ENCODE results near the gene MGMT. TPM values are rescaled to one million over a fixed set of nuclear protein-coding genes. Genes with fewer than 3 reads are reported as not detected.

MGMT gene
- total and polyA plus RNA-seq, 8 donors: 1.2 to 37.8 (median 21.3) TPM

DNA sequence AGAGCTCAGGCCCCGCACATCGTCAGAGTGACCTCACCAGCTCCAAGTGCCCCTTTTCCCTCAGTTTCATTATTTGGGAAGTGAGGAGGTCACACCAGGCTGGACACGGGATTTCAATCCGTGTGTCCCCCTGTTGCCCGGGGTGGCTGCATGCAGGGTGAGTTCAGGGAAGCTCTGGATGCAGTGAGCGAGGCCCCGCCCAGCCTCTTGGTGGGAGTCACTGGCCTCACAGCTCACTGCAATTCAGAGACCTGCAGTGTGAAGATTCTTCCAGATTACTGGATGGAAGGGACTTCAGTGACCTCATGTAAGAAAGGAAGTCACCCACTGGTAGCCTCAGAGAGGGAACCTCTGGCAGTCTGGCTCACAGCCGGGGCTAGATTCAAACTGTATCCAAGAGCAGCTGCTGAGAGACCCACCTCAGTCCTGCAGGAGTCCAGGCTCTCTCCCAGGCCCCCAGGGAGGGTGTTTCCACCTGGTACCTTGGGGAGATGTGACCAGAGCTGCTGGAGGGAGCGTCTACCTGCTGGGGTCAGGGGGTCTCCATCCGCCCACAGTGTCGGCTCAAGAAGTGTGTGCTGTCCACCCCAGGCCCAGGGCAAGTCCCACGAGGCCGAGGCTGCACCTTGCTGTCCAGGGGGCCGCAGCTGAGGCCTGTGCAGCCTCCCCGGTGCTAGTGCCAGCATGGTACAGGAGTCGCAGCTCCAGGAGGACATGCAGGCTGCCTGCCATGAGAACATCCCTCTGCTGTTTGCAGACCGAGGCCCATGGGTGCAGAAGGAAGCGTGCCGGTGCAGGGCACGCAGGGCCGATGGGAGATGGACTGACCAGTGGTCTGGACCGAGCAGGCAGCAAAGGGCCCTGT lies 54.4 kb downstream of the MGMT start:
- intact Hi-C loops (cut with DNase I; ENCODE audit: low total_unique reads): no loop called here
- no peak for TF ChIP-seq POLR2AphosphoS5 (IDR thresholded peaks at IDR 0.05)
- no peak for TF ChIP-seq POLR2A (IDR thresholded peaks at IDR 0.05)
- TF ChIP-seq EP300 (IDR thresholded peaks at IDR 0.05): no peak
- TF ChIP-seq, protein P1, sequence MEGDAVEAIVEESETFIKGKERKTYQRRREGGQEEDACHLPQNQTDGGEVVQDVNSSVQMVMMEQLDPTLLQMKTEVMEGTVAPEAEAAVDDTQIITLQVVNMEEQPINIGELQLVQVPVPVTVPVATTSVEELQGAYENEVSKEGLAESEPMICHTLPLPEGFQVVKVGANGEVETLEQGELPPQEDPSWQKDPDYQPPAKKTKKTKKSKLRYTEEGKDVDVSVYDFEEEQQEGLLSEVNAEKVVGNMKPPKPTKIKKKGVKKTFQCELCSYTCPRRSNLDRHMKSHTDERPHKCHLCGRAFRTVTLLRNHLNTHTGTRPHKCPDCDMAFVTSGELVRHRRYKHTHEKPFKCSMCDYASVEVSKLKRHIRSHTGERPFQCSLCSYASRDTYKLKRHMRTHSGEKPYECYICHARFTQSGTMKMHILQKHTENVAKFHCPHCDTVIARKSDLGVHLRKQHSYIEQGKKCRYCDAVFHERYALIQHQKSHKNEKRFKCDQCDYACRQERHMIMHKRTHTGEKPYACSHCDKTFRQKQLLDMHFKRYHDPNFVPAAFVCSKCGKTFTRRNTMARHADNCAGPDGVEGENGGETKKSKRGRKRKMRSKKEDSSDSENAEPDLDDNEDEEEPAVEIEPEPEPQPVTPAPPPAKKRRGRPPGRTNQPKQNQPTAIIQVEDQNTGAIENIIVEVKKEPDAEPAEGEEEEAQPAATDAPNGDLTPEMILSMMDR (IDR thresholded peaks at IDR 0.05): no peak
- H3K9me3 ChIP-seq: no peaks in the 10 kb centered on the region
- 88 to 100% (median 94%) methylated on average over 6 to 22 of the region's 22 CpGs for WGBS, 5 donors
- no peak for DNase-seq
- H3K4me3 ChIP-seq: no peak overlapping the region
- peaks cover 0 to 6% (median 0%) of the 10 kb centered on the region in 4 donors for H3K36me3 ChIP-seq
- no peak overlapping the region for H3K27ac ChIP-seq
- H3K4me1 ChIP-seq: peaks cover 0 to 26% (median 0%) of the 10 kb centered on the region in 4 donors
- H3K27me3 ChIP-seq: no peaks in the 10 kb centered on the region

DNA sequence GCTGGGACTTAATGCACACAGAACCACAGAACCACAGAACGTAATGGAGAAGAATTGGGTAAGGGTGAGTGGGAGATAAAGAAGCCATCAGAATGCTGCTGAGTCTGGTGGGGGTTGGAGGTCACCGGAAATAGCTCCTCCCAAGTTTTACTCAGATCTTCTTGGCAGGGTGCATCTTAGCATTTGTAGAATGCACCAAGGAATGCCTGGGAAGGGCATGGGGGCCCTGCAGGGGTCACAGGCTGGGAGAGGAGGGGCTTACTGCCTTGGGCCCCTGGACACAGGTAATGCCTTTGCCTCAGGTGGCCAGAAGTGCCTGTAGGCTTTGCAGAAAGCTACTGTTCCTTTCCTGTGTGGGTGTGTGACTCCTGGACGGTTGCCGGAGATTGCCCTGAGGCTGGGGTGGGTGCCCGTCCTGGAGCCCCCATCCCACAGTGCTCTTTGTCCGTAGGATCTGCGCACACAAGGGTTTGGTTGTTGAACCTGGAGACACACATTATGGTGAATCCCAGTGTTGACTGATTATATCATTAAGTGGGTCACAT lies 55.1 kb downstream of the MGMT start:
- 87 to 97% (median 90%) methylated on average over 5 to 7 of the region's 7 CpGs for WGBS, 5 donors
- Histone ChIP-seq H3K27me3 (no peaks in the 10 kb centered on the region), H3K27ac (no peak overlapping the region), H3K9me3 (no peaks in the 10 kb centered on the region), H3K4me1 (peaks cover 0 to 26% (median 0%) of the 10 kb centered on the region in 4 donors), H3K4me3 (no peak overlapping the region), H3K36me3 (peaks cover 0 to 6% (median 3%) of the 10 kb centered on the region in 4 donors)
- intact Hi-C loops (cut with DNase I; ENCODE audit: low total_unique reads): no loop called here
- TF ChIP-seq POLR2AphosphoS5 (IDR thresholded peaks at IDR 0.05) (no peak), EP300 (IDR thresholded peaks at IDR 0.05) (no peak), POLR2A (IDR thresholded peaks at IDR 0.05) (no peak)
- TF ChIP-seq, protein P1 (IDR thresholded peaks at IDR 0.05): no peak
- no peak for DNase-seq

DNA sequence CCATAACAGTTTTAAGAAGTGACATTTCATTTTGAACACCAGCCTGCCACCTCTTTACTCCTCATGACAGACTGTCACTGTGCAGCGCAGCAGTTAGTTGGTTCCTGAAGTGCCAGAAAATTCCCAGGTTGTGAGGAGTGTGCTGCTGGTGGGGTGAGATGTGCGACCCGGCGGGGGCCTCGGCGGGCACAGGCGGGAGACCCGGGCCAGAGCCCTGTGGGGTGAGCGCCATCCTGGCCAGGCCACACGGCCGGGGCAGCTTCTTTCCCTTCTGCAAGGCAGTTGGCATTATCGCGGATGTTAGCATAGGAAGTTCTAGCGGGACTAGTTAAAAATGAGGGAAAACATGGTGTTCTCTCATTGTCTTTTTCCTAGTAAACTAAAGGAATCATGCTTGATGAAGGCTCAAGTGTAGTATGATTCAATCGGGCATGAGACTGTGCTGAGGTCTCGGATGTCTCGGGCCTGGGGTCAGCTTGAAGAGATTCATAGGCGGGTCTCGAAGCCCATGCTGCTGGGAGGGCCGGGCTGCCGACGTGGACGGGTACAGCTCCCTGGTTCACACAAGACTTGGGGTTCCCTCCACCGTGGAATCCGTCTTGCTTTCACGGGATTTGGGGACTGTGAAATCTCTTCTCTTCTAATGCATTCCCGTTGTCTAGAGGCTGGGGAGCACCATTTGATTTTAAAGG lies 56.1 kb downstream of the MGMT start:
- Histone ChIP-seq H3K4me1 (peaks cover 0 to 19% (median 0%) of the 10 kb centered on the region in 4 donors), H3K27ac (no peak overlapping the region), H3K9me3 (peaks cover 0 to under 1% (median under 1%) of the 10 kb centered on the region in 4 donors), H3K36me3 (peaks cover 0 to 9% (median 3%) of the 10 kb centered on the region in 4 donors), H3K27me3 (no peaks in the 10 kb centered on the region), H3K4me3 (no peak overlapping the region)
- peak in 1 of 2 donors; percentile 9 for DNase-seq
- TF ChIP-seq POLR2A (IDR thresholded peaks at IDR 0.05): no peak
- TF ChIP-seq POLR2AphosphoS5 (IDR thresholded peaks at IDR 0.05): no peak
- TF ChIP-seq, protein P1 (IDR thresholded peaks at IDR 0.05): no peak
- no peak for TF ChIP-seq EP300 (IDR thresholded peaks at IDR 0.05)
- 90 to 95% (median 93%) methylated on average over 27 of the region's 27 CpGs for whole genome bisulfite sequencing, 5 donors
- intact Hi-C loops (cut with DNase I; ENCODE audit: low total_unique reads): no loop called here

DNA sequence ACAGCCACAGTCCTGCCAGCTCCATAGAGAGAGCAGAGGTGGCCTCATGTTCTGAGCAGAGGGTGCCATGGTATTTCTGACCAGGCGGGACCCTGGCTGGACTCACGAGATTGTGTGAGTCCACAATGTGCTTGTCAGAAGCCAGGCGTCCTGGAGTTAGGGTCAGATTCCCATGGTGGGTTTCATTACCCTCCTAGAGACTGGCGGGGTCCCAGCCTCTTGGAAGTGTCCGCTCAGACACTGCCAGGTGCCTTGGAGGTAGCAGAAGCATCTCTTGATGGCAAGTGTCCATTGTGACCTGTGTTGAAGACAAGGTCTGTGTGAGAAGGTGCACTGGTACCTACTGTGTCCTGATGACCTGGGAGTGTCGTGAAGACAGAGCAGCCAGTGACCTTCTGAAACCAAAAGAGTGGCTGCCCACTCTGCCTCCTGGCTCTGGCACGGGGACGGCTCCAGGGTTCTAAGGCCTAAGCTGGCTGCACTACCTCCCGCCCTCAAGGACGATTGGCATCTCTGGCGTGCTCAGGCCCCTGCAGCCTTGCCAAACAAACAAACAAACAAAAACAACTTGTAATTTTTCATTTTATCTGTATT lies 56.8 kb downstream of the MGMT start:
- Histone ChIP-seq H3K9me3 (peaks cover 0 to 5% (median 2%) of the 10 kb centered on the region in 4 donors), H3K36me3 (peaks cover 0 to 9% (median 3%) of the 10 kb centered on the region in 4 donors), H3K27ac (no peak overlapping the region), H3K27me3 (no peaks in the 10 kb centered on the region), H3K4me1 (peaks cover 0 to 19% (median 0%) of the 10 kb centered on the region in 4 donors), H3K4me3 (no peak overlapping the region)
- peak in 1 of 2 donors; percentile 21 for DNase-seq
- WGBS, 5 donors: 79 to 91% (median 83%) methylated on average over 11 of the region's 11 CpGs
- intact Hi-C loops (cut with DNase I; ENCODE audit: low total_unique reads): no loop called here
- TF ChIP-seq POLR2AphosphoS5 (IDR thresholded peaks at IDR 0.05) (no peak), EP300 (IDR thresholded peaks at IDR 0.05) (no peak), POLR2A (IDR thresholded peaks at IDR 0.05) (no peak)
- TF ChIP-seq, protein P1 (IDR thresholded peaks at IDR 0.05): no peak
